HG03469 (cell line): Measurements from ENCODE around the gene ANP32B.
"Not testable (repeated sequence)": the region's sequence is repeated elsewhere in the genome, so short reads cannot be mapped to it uniquely, and the experiment has no call there.

Experiments used
- ATAC-seq: cut with Tn5 transposase; IDR thresholded peaks from one replicate; pipeline ENCODE4 v1.9.1; 2021; ENCODE audit warnings: mild to moderate bottlenecking, moderate library complexity, moderate number of reproducible peaks; ENCODE audit not compliant: unreplicated experiment

ANP32B gene

DNA sequence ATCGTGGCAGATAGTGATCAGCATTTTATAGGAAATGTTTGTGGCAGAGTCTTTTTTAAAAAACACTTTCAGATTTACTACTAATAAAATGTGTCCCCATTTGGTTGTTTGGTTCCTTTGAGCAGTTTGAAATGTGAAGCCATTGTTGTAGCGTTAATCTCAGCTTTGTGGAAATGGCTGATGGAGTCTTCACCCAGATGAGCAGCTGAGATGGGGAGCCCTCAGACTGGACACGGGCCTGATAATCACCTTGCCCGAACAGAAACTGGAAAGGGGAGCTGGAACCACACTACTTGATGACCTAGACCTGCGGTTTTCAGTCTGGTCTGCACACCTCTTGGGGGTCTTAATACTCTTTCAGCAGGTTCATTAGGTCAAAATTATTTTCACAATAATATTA, 20.6 kb upstream of the ANP32B start:
- ATAC-seq: no peak

DNA sequence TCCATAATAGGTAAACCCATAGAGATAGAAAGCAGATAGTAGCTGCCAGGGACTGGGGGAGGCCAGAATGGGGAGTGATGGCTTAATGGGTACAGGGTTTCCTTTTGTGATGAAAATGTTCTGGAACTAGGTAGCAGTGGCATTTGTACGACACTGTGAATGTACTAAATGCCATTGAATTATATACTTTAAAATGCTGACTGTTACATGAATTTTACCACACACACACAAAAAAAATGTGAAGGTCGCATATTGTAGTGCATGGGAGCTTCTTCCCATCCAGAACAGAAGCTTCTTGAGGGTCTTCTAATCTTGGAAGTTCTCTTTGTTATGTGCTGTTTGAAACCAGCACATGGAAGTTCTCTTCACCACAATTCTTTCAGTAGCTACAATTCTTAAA, 19.9 kb upstream of the ANP32B start:
- ATAC-seq: no peak

DNA sequence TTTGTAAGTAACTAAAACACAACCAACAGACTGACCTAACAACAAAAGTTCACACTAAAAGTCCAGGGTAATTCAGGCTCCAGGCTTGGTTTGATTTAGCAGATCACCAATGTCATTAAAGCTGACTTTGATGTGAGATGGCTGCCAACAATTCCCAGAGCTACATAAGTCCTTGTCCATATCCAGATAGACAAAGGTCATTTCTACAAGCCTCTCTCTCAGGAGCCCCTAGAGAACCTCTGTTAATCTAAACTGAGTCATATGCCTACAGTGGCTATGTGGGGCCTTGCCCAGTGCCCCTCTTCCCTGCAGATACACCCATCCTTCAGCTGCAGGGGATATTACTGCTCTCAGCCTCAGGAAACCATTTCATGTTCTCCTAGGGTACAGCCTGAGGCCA, 18.2 kb upstream of the ANP32B start:
- no peak for ATAC-seq

DNA sequence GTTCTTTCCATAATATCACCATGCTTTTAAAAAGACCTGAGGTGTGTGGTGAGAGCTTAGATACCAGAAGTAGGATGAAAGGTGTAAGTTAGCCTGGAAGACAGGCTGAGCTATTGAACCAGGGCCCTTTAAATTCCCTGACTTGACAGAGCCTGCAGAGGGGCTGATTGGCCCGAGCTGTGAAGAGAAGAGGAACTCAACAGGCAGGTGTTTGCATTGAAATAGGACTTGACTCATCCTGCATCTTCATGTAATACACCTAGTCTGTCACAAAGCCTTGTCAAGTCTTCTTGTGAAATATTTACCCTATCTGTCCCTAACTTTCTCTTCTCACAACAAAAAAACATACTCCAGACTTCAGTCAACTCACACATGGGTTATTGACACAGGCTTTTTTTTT, 16.6 kb upstream of the ANP32B start:
- no peak for ATAC-seq

DNA sequence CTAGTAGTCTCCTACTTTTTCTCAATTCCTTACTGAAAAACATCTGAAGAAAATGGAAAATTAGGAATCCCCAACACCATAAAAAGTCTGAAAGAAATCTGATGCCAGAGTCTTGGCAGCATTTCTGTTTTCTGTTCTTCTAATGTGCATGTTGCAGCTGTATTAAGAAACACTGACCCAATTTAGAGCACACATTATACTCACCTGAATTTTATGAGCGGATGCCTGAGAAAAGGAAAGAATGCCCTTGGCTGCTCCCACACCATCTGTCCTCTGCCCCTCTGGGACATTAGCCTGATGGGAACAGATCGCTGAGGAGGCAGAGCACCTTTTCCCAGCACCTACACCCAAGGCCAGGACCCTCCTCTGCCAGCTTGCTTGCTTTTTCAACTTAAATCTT, 14.1 kb upstream of the ANP32B start:
- ATAC-seq: no peak

DNA sequence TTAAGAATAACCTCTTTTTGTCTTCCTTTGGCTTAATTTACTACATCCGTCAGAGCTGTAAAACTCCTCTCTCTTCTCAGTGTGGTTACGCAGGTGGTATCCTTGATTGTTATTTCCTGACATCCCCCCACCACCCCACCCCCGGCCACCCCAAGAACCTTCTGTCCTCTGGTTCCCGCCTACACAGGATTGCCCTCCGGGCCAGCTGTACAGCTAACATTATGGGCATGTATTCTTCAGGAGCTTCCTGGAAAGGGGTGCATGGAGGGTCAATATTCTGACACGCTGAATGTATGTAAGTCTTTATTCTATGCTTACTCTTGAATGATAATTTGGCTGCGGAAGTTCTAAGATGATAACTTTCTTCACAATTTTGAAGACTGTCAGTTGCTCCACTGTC, 13.0 kb upstream of the ANP32B start:
- no peak for ATAC-seq

DNA sequence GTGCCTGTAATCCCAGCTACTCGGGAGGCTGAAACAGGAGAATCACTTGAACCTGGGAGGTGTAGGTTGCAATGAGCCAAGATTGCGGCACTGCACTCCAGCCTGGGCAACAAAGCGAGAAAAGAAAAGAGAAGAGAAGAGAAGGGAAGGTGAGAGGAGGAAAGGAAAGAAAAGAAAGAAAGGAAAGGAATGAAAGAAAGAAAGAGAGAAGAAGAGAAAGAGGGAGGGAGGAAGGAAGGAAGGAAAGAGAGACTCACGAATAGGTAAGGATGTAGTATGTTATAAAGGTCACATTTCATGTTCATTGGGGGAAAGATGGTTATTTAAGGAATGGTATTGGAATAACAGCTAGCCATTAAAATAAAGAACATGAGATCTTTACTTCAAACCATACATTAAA, 10.4 kb upstream of the ANP32B start:
- no peak for ATAC-seq

DNA sequence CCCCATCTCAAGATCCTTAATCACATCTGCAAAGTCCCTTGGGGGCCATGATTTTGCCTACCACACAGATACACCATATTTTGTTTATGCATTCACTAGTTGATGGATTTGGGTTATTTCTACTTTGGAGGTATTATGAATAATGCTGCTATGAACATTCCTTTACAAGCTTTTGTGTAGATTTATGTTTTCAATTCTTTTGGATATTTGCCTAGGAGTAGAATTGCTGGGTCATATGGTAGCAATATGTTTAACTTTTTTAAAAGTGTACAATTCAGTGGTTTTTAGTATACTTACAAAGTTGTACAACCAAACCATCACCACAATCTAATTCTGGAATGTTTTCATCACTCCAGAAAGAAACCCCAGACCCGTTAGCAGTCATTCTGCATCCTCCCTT, 7.8 kb upstream of the ANP32B start:
- ATAC-seq: no peak

DNA sequence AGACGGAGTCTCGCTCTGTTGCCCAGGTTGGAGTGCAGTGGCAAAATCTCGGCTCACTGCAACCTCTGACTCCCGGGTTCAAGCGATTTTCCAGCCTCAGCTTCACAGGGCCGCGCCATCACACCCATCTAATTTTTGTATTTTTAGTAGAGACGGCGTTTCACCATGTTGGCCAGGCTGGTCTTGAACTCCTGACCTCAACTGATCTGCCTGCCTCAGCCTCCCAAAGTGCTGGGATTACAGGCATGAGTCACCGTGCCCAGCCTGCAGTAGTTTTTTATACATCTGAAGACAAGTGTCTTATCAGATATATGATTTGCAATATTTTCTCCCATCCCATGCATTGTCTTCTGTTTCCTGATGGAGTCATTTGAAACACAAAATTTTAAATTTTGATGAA, 6.5 kb upstream of the ANP32B start:
- not testable (repeated sequence) for ATAC-seq

DNA sequence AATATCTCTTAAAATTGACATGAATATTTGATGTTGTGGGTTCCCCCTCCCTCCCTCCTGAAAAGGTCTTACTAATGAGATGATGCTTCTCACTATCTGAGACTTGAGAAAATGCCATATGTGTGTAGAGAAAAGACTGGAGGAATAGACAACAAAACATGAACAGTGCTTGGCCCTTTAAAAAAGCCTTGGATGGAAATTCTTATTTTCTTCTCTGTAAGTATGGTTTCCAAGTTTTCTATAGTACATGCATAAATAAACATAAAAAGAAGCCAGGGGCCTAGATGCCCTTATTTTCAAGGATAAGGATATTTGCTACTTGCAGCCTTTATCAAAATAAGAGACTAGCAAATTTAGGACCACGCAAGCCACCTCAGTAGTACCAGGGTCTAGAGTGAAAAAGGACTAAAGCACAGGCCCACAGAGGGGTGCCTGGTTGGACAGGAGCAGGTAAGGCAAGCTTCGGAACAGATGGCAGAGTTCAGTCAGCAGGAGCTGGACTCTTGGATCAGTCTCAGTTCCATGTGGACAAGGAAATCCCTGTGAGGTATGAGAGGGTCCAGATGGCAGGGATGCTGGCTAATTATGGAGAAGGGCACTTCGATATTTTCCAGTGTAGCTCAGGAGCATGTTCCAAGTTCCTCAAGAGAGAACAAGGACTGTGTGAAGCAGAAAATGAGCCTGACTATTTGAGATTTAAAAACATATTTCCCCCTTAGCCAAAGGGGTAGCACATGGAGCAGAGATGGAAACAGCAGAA, 4.6 kb upstream of the ANP32B start:
- no peak for ATAC-seq

DNA sequence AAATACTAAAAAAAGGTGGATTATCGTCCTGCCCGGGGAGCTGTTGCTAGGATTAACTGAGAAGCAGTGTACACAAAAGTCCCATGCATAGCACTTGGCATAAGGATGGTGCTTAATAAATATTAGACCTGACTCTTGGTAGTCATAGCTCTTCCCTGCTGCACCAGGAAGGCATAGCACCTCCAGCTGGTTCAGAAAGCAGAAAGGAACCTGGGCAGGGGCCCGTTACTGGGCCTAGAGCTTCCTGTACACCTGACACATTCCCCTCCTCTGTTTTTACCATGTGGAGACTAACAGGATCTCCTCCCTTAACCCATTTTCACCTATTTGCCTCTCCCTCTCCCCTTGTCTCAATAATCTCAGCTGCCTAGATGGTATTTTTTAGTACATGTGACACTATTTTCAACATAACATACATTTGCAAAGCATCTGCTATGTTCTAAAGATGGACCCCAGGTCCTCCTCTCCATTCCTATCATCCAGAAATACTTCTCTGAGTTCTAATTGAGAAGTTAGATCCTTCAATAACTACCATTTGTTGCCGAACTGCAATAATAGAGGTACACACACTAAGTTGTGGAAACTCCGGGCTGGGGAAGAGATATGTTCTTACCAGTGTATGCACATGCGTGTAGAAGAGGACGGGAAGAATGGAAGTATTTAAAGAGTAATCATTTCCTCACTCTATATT, 3.2 kb upstream of the ANP32B start:
- no peak for ATAC-seq

DNA sequence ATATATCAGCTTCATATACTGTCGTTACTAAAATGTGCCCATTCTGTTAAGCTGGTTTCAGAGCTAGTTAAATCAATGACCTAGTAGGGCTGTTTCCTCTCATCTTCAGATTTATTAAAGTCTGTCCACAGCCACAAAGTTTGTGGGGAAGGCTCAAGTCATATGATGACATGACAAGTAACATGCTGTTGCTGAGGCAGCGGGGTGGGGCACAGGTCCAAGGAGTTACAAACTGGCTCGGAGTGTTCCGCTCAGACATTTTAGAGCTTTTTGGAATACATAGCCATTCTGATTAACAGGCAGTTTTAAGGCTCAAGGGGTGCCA, 2.7 kb upstream of the ANP32B start:
- no peak for ATAC-seq

DNA sequence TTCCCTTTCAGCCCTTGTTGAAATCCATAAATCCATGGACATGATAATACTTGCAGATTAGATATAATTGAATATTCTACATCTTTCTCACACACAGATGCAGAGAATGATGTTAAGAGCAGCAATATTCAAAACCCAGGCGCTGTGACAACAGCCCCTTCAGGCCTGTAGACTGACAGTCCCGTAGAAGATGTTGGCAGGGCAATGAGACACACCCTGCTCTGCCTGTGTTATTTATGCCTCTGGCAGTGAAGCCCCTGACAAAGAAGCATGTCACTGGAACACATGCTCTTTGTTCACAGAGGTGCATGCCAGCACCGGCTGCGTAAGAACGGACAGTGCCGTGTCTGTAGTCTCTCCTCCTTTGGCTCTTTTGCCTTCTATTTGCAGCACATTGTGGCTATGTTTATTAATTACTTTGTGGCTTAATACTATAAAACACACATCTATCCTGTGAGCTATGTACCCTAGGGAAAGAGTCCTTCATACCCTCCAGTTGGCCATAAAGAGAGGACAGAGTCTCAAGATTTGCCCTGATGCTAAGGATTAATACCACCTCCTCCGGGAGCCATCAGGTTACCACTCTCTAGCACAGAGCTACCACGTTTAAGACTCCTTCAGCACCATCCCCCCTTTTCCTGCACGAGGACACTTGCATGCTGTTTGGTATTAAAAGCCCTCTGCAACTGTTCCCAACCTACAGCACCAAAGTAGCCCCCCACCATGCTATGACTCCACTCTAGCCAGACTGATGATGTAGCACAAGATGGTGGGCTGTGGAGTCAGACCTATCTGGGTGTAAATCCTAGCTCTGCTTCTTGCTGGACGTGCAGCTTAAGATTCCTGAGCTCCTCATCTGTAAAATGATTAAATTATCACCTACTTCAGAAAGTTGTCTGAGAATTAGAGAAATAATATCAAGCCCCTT, 2.0 kb upstream of the ANP32B start:
- no peak for ATAC-seq

DNA sequence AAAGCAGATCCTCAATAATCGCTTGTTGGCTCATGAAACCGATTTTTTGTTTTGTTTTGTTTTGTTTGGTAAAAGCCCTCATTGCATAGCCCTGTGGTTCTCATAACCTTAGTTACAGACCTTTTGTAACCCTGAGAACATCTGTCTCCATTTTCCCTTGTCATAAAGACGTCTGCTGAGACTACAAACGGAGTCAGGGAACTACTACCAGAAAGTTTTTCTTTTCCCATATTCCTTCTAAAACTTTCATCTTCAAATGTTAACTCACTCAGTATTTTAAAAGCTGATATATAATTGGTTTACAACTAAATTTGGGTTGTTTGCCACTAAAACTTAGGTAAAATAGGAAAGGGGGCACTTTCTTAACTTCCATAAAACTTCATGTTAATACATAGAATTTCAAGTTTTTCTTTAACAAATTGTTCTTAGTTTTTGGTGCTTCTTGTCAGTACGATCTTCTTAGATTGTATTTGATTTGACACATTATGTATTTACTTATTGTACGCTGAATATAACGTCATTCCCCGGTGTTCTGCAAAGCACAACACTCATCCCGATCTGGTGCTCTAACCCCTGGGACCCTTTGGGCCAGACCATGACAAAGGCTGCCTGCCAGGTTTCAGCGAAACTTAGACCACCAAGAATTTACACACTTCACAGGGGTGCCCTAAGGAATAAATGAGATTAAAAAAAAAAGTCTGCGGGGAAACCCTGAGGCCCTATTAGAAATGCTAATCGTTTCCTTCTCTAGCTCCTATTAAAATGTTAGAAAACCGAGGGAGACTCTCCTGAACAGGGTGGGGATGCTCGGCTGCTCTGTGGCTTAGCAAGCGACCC, 1.1 kb upstream of the ANP32B start:
- ATAC-seq: no peak

DNA sequence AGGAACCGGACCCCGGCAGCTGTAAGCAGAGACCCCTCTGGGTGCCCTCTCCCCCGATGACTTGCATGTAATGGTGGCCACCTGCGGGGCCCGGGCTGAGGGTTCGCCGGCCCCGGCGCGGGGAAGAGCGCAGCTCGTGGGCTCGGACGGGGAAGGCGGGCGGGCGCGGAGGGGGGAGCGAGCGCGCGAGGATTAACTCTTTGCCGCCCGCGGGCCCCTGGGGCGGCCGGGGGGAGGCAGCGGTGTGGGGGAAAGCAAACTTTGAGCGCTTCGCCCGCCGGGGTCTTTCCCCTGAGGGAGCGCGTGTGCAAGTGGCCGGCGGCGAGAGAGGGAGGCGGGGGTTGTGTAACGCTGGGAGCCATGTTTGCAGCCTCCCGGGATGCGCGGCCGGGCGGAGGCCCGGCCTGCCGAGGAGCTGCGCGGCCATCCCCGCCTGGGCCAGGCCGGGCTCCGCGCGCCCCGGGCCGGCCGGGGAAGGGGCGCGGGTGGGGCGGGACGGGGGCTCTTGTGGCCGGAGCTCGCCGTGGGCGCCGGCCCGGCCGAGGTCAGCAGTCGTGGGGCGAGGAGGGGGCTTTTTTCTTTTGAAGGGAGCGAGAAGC, 547 bp downstream of the ANP32B start:
- no peak for ATAC-seq

DNA sequence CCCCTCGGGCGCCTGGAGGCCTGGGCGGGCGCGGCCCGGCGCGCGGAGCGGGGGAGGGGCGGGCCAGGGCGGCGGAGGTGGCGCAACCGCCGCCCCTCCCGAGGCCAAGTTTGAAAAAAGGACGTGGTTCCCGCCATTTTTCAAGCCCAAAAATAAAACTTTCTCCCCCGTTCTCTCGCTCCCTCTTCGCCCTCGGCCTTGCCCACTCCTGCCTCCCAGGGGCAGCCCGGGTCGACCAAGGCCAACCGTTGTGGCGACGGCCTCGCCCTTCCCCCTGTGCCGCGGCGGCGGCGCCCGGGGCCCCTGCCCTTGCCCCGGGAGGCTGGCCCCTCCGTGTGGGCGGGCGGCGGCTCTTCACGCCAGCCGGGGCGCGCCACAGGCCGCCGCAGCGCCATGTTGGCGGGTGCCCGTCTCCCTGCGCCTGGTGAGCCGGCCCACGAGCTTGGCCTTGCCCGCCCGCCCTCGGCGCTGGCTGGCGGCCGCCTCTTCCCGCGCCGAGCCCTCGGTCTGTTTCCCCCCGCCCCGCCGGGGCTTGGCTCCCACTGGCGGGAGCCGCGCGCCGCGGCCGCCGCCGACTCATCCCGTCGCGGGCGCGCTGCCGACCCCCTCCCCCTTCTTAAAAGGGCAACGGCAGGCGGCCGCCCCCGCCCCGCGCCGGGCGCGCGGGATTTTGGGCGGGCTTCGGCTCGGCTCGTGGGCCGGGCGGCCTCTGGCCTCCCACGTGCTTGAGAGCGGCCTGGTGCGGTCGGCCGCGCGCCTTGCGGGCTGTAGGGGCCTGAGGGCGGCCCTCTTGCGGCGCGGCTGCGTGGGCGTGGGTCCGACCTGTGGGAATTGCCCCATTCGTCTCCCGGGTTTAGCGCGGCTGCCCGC, 1.3 kb downstream of the ANP32B start:
- no peak for ATAC-seq

DNA sequence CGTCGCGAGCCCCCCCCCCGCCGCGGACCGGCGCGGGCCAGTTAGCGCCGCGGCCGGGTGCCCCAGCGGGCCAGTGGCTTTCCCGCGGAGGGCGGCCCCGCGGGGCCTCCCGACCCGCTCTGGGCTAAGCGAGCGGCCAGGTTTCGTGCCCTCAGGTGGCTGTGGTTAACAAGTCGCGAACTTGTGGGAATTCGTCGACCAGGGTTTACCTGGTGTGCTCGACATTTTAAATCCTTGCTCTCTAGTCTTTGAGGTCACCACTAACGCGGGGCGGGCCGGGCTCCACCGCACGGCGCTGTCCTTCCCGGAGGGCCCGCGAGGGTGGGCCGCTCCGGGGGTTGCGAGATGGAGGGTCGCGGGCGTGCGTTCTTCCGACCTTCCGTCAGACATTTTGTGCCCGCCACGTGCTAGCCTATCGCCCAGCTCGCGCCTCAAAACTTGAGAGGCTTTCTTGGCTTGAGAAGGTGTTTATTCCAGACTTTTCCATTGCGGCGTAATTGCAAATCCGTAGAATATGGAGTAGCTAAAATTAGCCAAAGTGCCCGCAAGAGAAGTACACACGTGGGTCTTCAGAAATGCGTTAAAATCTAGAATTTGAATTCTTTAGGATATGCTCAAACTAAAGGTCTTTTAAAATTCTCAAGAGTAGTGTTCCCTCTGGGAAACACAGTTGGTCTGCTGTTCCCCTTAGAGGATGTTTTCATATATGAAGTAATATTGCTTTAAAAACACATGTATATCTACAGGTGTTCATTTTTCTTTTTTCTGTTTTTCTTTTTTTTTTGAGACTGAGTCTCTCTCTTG, 2.1 kb downstream of the ANP32B start:
- ATAC-seq: no peak

DNA sequence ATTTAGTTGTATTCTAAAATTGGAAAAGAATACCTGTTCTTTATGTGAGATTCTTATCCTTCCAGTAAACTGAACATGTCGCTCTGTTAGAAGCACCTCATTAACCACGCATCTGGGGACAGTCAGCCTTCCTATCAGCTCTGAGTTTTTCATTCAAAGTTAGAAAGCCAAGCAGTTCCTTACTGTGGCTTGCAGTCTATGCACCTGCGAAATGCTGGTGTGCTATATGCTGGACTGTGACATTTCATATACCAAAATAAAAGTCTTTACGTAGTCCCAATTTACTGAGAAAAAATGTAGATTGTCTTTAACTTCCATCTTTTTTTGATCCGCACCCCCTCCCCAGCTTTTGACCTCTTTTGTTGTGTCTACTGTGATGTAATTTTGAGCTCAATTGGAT, 4.3 kb downstream of the ANP32B start:
- ATAC-seq: no peak

DNA sequence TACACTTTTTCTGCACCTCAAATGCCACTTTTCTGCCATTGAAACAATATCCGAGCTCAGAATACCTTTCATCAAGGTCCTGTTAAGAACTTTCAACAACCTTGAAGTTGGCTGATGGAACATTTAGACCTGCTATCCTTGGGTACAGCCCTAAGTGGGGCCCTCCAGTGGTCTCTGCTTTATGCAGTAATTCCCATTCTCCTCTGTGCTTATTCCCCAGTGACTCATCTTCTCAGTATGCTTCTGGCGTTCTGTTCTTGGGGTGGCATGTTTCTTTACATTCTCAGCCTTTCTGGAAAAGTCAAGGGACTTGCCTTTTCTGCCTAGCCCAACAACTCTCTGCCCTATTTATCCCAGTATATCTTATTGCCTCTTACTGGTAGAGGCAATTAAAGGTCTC, 7.1 kb downstream of the ANP32B start:
- no peak for ATAC-seq
